ENCODE data around the gene TPST1.
"Not testable (repeated sequence)": the region's sequence is repeated elsewhere in the genome, so short reads cannot be mapped to it uniquely, and the experiment has no call there.

TPST1 gene

GRCh38 chr7:66315192-66315591, 110.1 kb downstream of the TPST1 start:
- H3K4me1 Mint-ChIP-seq = peaks cover 8% of the 10 kb centered on the region
- H3K36me3 Mint-ChIP-seq (ENCODE audit: low read depth) = no peaks in the 10 kb centered on the region
- no peaks in the 10 kb centered on the region for H3K27me3 Mint-ChIP-seq (ENCODE audit: low read depth, poor library complexity)
- no peak overlapping the region for H3K27ac Mint-ChIP-seq
- H3K9me3 Mint-ChIP-seq = peaks cover 4% of the 10 kb centered on the region
- no peak overlapping the region for H3K4me3 Mint-ChIP-seq
- no peak for DNase-seq
- no peak for TF ChIP-seq CTCF (IDR thresholded peaks at IDR 0.05)

- peaks cover 18% of the 10 kb centered on the region for H3K36me3 Mint-ChIP-seq (ENCODE audit: low read depth)
- TF ChIP-seq CTCF (IDR thresholded peaks at IDR 0.05) = no peak
- peaks cover 26% of the 10 kb centered on the region for H3K9me3 Mint-ChIP-seq
- no peak overlapping the region for H3K4me3 Mint-ChIP-seq
- no peaks in the 10 kb centered on the region for H3K27me3 Mint-ChIP-seq (ENCODE audit: low read depth, poor library complexity)
- H3K27ac Mint-ChIP-seq = no peak overlapping the region
- DNase-seq = no peak
- peaks cover 8% of the 10 kb centered on the region for H3K4me1 Mint-ChIP-seq
Measured at GRCh38 chr7:66319407-66319979, 114.4 kb downstream of the TPST1 start.

GRCh38 chr7:66321283-66321682, 116.1 kb downstream of the TPST1 start:
- no peak overlapping the region for H3K27ac Mint-ChIP-seq
- H3K36me3 Mint-ChIP-seq (ENCODE audit: low read depth) = peaks cover 22% of the 10 kb centered on the region
- peaks cover 29% of the 10 kb centered on the region for H3K9me3 Mint-ChIP-seq
- H3K4me3 Mint-ChIP-seq = no peak overlapping the region
- no peaks in the 10 kb centered on the region for H3K27me3 Mint-ChIP-seq (ENCODE audit: low read depth, poor library complexity)
- no peaks in the 10 kb centered on the region for H3K4me1 Mint-ChIP-seq
- DNase-seq = no peak
- TF ChIP-seq CTCF (IDR thresholded peaks at IDR 0.05) = no peak

GRCh38 chr7:66323114-66323796, 118.1 kb downstream of the TPST1 start:
- Mint-ChIP-seq H3K27ac (no peak overlapping the region), H3K9me3 (peaks cover 29% of the 10 kb centered on the region), H3K27me3 (ENCODE audit: low read depth, poor library complexity) (no peaks in the 10 kb centered on the region), H3K4me3 (no peak overlapping the region), H3K36me3 (ENCODE audit: low read depth) (peaks cover 22% of the 10 kb centered on the region), H3K4me1 (no peaks in the 10 kb centered on the region)
- TF ChIP-seq CTCF (IDR thresholded peaks at IDR 0.05) = no peak
- no peak for DNase-seq

- H3K27ac Mint-ChIP-seq; H3K4me1 Mint-ChIP-seq; H3K4me3 Mint-ChIP-seq; DNase-seq; H3K27me3 Mint-ChIP-seq (ENCODE audit: low read depth, poor library complexity): not testable (repeated sequence)
- Mint-ChIP-seq H3K36me3 (ENCODE audit: low read depth) (peaks cover 22% of the 10 kb centered on the region), H3K9me3 (peaks cover 25% of the 10 kb centered on the region)
Measured at GRCh38 chr7:66324985-66325384, 119.9 kb downstream of the TPST1 start.

- H3K27ac Mint-ChIP-seq = no peak overlapping the region
- peaks cover 7% of the 10 kb centered on the region for H3K4me1 Mint-ChIP-seq
- H3K36me3 Mint-ChIP-seq (ENCODE audit: low read depth) = peaks cover 13% of the 10 kb centered on the region
- DNase-seq = no peak
- H3K27me3 Mint-ChIP-seq (ENCODE audit: low read depth, poor library complexity) = no peaks in the 10 kb centered on the region
- H3K4me3 Mint-ChIP-seq = no peak overlapping the region
- peaks cover 12% of the 10 kb centered on the region for H3K9me3 Mint-ChIP-seq
- no peak for TF ChIP-seq CTCF (IDR thresholded peaks at IDR 0.05)
Measured at GRCh38 chr7:66326501-66327215, 121.5 kb downstream of the TPST1 start.

All from nephron progenitor cell (in vitro differentiated cells).